VCaP (cell line): ENCODE results near the gene GAS2L1.
A peak's percentile ranks its signal among the peaks of the same experiment; 100 is the strongest.

Experiments
- H3K27ac ChIP-seq: fragments of 450-650 bp; 2 replicates; pipeline ENCODE4 v1.5.1; 2017
- TF ChIP-seq, protein P1 (sequence below): fragments of 450-650 bp; conservative IDR thresholded peaks from 2 replicates; pipeline ENCODE4 v1.5.1; 2017; ENCODE audit warnings: mild to moderate bottlenecking, moderate library complexity

Gene GAS2L1

DNA sequence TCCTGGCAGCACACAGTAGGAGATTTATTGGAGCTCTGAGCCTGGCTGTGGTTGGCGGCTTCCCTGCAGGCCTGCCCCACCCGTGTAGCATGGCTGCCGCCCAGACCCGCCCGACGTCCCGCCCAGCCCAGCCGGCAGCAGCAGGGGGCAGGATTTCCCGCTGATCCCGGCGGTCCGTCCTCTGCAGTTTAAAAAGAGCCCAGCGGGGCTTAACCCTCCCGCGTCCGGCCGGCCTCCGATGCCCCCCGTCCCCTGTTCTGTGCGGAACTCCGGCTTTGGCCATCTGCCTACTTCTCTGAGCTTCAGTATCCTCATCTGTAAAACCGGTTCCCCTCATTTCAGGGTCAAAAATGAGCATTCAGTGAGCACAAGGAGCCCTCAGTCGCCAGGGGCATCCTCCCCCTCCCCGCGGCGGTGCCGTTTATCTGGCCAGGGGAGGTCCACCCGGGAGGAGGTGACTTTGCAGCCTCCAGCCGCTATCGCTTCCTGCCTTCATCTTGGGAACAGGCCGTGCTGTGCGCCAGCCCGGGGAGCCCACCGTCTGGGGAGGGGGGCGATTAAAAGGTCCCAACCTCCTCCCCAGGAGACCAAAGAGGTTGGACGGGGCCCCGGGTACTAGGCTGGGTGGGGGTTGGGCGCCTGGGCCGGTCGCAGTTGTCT lies at the start of gene GAS2L1:
Gene GAS2L1, plus strand, starts transcription at position 476 of the 660 bp plus-strand sequence. CDS start 1,456 bp downstream, outside the sequence.
- peak within 1 kb of the TSS; percentile 88 for H3K27ac ChIP-seq

DNA sequence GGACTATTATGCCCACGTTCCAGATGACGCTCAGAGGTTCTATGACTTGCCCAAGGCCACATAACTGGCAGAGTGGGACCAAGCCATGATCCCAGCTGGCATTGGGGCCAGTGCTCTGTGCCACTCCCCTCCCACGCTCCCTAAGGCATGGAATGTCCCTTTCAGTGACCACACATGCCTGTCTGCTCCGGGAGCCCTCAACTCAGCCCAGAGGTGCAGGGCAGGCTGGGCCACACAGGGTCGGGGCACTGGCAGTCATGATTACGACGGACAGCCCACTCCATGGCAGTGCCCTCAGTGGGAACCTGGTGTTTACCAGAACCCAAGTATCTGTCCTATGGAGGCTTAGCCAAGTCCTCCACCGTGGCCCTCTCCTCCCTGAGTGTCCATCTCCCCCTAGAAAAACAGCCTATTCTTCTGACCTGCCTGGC lies 48.7 kb upstream of the GAS2L1 start:
- TF ChIP-seq, protein P1, sequence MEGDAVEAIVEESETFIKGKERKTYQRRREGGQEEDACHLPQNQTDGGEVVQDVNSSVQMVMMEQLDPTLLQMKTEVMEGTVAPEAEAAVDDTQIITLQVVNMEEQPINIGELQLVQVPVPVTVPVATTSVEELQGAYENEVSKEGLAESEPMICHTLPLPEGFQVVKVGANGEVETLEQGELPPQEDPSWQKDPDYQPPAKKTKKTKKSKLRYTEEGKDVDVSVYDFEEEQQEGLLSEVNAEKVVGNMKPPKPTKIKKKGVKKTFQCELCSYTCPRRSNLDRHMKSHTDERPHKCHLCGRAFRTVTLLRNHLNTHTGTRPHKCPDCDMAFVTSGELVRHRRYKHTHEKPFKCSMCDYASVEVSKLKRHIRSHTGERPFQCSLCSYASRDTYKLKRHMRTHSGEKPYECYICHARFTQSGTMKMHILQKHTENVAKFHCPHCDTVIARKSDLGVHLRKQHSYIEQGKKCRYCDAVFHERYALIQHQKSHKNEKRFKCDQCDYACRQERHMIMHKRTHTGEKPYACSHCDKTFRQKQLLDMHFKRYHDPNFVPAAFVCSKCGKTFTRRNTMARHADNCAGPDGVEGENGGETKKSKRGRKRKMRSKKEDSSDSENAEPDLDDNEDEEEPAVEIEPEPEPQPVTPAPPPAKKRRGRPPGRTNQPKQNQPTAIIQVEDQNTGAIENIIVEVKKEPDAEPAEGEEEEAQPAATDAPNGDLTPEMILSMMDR, result no peak

More for the DNA sequence above, at the start of gene GAS2L1:
- TF ChIP-seq, protein P1, result peak; percentile 78

DNA sequence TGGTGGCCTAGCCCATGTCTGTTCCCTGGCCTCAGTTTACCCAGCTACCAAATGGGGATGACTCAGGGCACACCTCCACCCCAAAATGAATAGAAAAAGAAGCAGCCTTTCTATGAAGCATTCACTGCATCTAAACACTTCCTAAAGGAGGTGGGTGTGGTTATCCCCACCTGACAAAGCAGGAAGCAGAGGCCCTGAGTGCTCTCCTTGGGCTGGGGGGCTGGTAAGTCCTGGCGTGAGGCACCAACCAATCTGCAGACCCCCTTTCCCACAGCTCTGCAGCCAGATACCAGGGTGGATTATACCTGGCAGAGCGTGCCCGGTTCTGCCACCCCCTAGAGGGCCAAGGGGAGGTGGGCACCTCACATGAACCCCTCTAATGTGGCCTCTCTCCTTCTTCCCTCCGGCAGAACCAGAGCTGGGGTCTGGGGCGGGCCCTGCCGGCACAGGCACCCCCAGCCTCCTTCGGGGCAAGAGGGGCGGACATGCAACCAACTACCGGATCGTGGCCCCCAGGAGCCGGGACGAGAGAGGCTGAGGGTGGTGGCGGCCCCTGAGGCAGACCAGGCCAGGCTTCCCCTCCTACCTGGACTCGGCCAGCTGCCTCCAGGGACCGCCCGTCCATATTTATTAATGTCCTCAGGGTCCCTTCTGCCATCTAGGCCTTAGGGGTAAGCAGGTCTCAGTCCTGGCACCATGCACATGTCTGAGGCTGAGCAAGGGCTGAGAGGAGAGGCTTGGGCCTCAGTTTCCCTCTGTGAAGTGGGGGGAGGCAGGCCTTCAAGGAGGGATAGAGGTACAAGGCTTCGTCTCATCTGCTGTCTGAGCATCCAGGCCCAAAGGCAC lies 47.8 kb upstream of the GAS2L1 start:
- TF ChIP-seq, protein P1, result no peak
- no peak overlapping the region for H3K27ac ChIP-seq

More for the DNA sequence above, 48.7 kb upstream of the GAS2L1 start:
- no peak overlapping the region for H3K27ac ChIP-seq

DNA sequence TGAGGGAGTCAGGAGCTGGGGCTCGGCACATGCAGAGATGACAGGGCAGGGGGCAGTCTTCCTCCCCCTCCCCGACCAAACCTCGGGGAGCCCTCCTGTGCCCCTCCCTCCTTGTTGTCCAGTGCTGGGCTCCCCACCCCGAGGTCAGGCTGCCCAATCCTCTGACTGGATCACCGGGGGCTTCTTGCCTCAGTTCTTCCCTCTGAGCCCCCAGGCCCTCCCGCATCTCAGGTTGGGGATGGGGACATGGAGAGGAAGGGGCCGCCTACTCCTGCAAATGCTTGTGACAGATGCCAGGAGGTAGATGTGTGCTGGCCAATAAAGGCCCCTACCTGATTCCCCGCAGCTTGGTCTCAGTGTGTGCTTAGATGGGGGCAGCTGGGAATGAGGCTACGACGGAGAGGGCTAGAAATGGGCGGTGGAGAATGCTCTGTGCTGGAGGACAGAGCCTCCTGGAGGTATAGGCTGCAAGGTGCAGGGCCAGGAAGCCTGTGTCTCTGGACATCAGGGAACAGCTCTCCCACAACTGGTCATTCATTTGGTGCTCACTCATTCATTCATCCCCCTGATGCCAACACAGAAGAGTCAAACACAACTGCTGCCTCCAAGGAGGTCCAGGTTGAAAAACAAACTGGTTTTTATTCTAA lies 47.1 kb upstream of the GAS2L1 start:
- no peak overlapping the region for H3K27ac ChIP-seq

DNA sequence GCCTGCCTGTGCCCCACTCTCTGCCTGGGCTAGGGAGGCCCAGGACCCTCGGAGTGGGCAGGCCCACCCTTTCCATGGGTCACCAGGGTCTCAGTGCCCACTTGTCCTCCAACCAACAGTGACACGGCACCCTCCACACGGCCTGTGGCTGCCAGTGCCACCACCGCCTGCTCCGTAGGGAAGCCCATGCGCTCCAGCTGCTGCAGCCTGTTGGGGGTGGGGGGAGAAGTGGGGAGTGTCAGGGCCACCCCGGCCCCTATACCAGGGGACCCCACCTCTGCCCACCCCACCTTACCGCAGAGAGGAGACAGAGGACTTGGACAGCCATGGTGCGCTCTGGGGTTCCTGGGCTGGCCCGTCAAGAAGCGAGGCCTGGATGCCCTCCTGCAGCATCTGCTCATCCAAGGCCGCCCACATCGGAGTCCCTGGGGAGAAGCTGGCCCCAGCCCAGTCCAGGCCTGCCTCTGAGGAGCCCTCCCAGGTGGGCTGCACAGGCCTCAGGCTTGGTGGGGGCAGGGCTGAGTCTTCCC lies 46.4 kb upstream of the GAS2L1 start:
- no peak overlapping the region for H3K27ac ChIP-seq
- TF ChIP-seq, protein P1, result no peak

More for the DNA sequence above, 47.1 kb upstream of the GAS2L1 start:
- TF ChIP-seq, protein P1, result 0 out of 2 replicates have a peak, but pooled peaks have one; percentile 17

DNA sequence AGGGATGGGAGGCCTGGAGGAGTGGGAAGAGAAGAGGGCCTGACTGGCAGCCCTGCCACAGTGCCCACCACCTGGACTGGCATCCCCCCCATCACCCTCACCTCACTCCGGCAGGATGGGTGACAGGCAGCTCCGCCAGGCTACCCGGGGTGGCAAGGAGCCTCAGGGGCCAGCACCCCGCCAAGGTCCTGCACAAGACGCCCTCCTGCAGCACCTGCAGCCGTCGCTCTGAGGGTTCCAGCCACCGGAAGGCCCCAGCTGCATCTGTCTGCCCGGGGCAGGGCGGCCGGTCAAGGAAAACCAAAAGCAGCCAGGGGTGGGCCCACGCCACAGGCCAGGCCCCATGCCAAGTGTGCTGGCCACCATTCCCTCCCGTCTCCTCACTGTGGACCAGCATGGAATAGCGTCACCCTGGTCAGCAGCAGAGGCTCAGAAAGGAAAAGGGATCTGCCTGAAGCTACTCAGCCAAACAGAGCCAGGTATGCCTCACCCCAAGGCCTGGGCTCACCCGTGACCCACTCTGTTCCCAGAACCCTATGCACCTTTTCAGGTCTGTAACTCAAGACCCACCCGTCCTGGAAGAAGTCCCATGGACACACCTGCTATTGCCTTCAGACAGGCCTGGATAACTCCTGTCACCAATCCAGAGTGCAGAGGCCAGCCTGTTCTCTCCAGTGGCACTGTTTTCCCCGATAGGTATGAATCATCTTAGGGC lies 45.7 kb upstream of the GAS2L1 start:
- TF ChIP-seq, protein P1, result no peak
- no peak overlapping the region for H3K27ac ChIP-seq
